Measurements from ENCODE around the gene FIGLA.

GRCh38 chr2:70744397-70744796 lies 46.0 kb downstream of the FIGLA start:
- no peak for TF ChIP-seq ELF1 (IDR thresholded peaks at IDR 0.05; ENCODE audit: borderline replicate concordance, low read depth)
- TF ChIP-seq, protein P1, sequence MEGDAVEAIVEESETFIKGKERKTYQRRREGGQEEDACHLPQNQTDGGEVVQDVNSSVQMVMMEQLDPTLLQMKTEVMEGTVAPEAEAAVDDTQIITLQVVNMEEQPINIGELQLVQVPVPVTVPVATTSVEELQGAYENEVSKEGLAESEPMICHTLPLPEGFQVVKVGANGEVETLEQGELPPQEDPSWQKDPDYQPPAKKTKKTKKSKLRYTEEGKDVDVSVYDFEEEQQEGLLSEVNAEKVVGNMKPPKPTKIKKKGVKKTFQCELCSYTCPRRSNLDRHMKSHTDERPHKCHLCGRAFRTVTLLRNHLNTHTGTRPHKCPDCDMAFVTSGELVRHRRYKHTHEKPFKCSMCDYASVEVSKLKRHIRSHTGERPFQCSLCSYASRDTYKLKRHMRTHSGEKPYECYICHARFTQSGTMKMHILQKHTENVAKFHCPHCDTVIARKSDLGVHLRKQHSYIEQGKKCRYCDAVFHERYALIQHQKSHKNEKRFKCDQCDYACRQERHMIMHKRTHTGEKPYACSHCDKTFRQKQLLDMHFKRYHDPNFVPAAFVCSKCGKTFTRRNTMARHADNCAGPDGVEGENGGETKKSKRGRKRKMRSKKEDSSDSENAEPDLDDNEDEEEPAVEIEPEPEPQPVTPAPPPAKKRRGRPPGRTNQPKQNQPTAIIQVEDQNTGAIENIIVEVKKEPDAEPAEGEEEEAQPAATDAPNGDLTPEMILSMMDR (IDR thresholded peaks at IDR 0.05 in 2 of 3, conservative IDR thresholded peaks at IDR 0.05 in 1 of 3; ENCODE audit: borderline replicate concordance in 1 of 3, insufficient read depth in 1 of 3, low read depth in 2 of 3, low read length in 2 of 3): no peak
- no peak for TF ChIP-seq FOSL1 (IDR thresholded peaks at IDR 0.05; ENCODE audit: low read depth)
- no peak for TF ChIP-seq SIN3A (IDR thresholded peaks at IDR 0.05; ENCODE audit: low read depth)
- TF ChIP-seq POLR2A (IDR thresholded peaks at IDR 0.05; ENCODE audit: borderline replicate concordance, extremely low read depth, insufficient read depth, insufficient read length): no peak
- TF ChIP-seq, protein P2, sequence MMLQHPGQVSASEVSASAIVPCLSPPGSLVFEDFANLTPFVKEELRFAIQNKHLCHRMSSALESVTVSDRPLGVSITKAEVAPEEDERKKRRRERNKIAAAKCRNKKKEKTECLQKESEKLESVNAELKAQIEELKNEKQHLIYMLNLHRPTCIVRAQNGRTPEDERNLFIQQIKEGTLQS (IDR thresholded peaks at IDR 0.05): no peak
- TF ChIP-seq, protein P3, sequence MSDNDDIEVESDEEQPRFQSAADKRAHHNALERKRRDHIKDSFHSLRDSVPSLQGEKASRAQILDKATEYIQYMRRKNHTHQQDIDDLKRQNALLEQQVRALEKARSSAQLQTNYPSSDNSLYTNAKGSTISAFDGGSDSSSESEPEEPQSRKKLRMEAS (IDR thresholded peaks at IDR 0.05): no peak
- TF ChIP-seq EGR1 (IDR thresholded peaks at IDR 0.05; ENCODE audit: low read depth): no peak
- TF ChIP-seq TCF7L2 (IDR thresholded peaks at IDR 0.05; ENCODE audit: borderline replicate concordance, extremely low read depth, insufficient read depth, insufficient read length): no peak
- TF ChIP-seq, protein P4, sequence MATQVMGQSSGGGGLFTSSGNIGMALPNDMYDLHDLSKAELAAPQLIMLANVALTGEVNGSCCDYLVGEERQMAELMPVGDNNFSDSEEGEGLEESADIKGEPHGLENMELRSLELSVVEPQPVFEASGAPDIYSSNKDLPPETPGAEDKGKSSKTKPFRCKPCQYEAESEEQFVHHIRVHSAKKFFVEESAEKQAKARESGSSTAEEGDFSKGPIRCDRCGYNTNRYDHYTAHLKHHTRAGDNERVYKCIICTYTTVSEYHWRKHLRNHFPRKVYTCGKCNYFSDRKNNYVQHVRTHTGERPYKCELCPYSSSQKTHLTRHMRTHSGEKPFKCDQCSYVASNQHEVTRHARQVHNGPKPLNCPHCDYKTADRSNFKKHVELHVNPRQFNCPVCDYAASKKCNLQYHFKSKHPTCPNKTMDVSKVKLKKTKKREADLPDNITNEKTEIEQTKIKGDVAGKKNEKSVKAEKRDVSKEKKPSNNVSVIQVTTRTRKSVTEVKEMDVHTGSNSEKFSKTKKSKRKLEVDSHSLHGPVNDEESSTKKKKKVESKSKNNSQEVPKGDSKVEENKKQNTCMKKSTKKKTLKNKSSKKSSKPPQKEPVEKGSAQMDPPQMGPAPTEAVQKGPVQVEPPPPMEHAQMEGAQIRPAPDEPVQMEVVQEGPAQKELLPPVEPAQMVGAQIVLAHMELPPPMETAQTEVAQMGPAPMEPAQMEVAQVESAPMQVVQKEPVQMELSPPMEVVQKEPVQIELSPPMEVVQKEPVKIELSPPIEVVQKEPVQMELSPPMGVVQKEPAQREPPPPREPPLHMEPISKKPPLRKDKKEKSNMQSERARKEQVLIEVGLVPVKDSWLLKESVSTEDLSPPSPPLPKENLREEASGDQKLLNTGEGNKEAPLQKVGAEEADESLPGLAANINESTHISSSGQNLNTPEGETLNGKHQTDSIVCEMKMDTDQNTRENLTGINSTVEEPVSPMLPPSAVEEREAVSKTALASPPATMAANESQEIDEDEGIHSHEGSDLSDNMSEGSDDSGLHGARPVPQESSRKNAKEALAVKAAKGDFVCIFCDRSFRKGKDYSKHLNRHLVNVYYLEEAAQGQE (IDR thresholded peaks at IDR 0.05; ENCODE audit: low read depth): no peak
